SW 1271 (cell line): ENCODE data around the gene TOMM40.

Source experiments
- DNase-seq, 2 experiments: peaks; one replicate each; lab custom pipeline; 2025; lab: John Stamatoyannopoulos, UW

Gene TOMM40

DNA sequence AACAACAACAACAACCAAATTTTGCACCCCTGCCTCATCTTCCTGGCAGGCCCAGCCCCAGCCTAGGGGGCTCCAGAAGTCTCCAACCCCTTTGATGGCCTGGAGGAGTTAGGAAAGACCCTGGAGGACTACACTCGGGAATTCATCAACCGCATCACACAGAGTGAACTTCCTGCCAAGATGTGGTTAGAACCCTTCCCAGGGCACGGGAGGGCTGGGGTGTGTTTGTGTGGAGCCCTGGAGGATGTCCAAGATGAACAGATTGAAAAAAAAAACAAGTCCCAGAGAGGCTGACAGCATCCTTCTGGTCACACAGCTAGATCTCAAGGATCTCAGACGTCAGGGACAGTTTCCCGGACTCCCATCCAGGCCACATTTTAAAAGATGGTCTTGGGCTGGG lies 36.7 kb downstream of the TOMM40 start:
- DNase-seq = no peak

DNA sequence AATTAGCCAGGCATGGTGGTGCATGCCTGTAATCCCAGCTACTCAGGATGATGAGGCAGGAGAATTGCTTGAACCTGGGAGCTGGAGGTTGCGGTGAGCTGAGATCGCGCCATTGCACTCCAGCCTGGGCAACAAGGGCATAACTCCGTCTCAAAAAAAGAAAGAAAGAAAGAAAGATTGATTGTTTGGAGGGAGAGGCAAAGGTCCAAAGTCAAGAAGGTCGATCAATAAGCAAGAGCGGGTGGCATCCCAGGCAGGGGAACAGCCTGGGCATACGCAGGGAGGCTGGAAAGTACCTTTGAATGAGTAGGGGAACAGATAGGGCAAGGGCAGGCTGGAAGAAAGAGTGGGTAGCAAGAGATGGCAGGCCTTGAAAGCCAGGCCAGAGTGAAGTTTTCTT lies 39.0 kb downstream of the TOMM40 start:
- no peak for DNase-seq

DNA sequence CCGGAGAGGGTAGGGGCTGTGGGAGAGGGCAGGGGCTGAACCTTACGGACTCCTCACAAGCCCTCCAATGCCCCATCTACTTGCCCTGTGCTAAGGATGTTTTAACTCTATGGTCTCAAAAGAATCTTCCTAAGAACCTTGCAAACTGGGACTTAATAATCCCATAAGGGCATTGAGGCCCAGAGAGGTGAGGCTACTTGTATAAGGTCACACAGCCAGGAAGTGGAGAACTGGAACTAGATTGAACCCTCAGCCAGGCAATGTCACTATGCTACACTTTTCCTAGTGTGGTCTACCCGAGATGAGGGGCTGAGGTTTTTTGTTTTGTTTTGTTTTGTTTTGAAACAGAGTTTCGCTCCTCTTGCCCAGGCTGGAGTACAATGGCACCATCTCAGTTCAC lies 40.5 kb downstream of the TOMM40 start:
- no peak for DNase-seq

DNA sequence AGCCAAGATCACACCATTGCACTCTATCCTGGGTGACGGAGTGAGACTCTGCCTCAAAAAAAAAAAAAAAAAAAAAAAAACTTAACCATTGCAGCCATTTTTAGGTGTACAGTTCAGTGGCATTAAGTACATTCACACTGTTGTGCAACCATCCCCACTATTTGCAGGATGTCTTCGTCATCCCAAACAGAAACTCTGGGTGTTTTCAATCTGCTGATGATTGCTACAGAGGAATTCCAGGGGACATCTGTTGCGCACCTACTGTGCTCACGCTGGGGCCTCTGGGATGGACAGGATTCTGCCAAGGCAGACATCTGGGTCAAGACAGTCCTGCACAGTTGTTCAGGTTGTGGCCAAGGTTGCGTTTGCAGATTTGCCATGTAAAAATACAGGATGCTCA lies 48.6 kb downstream of the TOMM40 start:
- DNase-seq = no peak

- no peak for DNase-seq
Measured at GRCh38 chr19:44942067-44942571, 51.1 kb downstream of the TOMM40 start, which contains the start of gene APOC4. TSS of gene APOC4 (plus strand) at chr19:44942237. CDS start at chr19:44942278, 41 bp downstream.

DNA sequence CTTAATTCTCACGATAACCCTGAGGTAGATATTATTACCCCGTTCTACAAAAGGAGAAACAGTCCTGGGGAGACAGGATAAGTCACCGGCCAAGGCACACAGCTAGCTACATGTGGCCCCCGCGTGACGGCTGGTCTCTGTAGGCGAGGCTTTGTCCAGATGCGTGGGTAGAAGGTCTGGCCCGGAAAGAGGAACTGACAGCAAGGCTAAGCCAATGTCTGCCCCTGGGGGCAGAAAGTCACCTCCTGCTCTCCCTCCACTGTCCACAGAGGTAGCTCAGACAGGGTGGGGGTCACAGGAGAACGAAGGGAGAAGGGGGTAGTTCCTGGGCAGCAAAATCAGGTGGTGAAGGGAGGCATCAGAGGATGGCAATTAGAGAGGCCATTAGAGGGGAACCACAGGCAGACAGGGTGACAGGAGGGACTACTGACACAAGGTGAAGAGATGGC lies 52.8 kb downstream of the TOMM40 start:
- DNase-seq = no peak

DNA sequence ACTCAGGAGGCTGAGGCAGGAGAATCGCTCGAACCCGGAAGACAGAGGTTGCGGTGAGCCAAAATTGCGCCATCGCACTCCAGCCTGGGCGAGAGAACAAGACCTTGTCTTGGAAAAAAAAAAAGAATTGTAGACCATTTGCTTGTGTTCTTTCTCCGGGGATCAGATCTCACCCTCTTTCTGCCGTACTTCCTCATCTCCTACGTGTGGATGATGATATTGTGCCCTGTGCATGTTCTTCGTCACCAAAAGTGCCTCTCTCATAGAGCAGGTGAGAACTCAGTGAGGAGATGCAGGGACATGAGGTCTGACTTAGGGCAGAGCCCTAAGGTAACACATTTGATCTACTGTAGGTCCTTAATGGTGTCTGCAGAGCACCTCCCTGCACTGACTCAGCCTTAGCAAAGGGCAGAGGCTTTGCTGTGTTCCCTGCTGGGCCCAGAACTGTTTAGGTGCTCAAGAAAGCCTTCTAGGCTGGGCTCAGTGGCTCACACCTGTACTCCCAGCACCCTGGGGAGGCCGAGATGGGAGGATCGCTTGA lies 56.1 kb downstream of the TOMM40 start:
- DNase-seq = no peak

GRCh38 chr19:44948237-44948636 lies 57.2 kb downstream of the TOMM40 start:
- no peak for DNase-seq

DNA sequence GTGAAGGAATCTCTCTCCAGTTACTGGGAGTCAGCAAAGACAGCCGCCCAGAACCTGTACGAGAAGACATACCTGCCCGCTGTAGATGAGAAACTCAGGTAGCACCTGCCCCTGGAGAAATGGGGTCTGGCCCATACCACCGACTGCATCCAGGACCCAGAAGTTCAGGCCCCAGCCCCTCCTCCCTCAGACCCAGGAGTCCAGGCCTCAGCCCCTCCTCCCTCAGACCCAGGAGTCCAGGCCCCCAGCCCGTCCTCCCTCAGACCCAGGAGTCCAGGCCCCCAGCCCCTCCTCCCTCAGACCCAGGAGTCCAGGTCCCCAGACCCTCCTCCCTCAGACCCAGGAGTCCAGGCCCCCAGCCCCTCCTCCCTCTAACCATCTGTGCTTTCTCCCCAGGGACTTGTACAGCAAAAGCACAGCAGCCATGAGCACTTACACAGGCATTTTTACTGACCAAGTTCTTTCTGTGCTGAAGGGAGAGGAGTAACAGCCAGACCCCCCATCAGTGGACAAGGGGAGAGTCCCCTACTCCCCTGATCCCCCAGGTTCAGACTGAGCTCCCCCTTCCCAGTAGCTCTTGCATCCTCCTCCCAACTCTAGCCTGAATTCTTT lies 57.8 kb downstream of the TOMM40 start:
- DNase-seq = no peak

- no peak for DNase-seq
Measured at GRCh38 chr19:44949550-44949949, 58.5 kb downstream of the TOMM40 start.

GRCh38 chr19:44951179-44952159 lies 60.4 kb downstream of the TOMM40 start:
- peak in 1 of 2 experiments; percentile 45 for DNase-seq
